Amygdala (tissue), 56 donors: ENCODE data around the gene RPS6KA2.

Experiments used
- DNase-seq, 56 donors: peaks; one replicate each; lab custom pipeline; 2025; lab: John Stamatoyannopoulos, UW

Gene RPS6KA2

GRCh38 chr6:166580076-166581050 lies 46.7 kb downstream of the RPS6KA2 start:
- DNase-seq, result no peak

- no peak for DNase-seq
Observed at GRCh38 chr6:166579237-166579850, 47.7 kb downstream of the RPS6KA2 start.

GRCh38 chr6:166578536-166579236 lies 48.4 kb downstream of the RPS6KA2 start:
- DNase-seq, result no peak

- peak in 6 of 56 donors; percentile 35 to 55 (median 40) for DNase-seq
Observed at GRCh38 chr6:166575205-166575604, 51.8 kb downstream of the RPS6KA2 start.

- DNase-seq, result no peak
Observed at GRCh38 chr6:166573511-166574216, 53.4 kb downstream of the RPS6KA2 start.

GRCh38 chr6:166572370-166573261 lies 54.4 kb downstream of the RPS6KA2 start:
- no peak for DNase-seq

GRCh38 chr6:166570929-166571713 lies 55.9 kb downstream of the RPS6KA2 start:
- DNase-seq, result no peak

- no peak for DNase-seq
Observed at GRCh38 chr6:166569206-166569605, 57.8 kb downstream of the RPS6KA2 start.

- DNase-seq, result no peak
Observed at GRCh38 chr6:166567813-166568212, 59.2 kb downstream of the RPS6KA2 start.

GRCh38 chr6:166567107-166567506 lies 59.9 kb downstream of the RPS6KA2 start:
- no peak for DNase-seq

GRCh38 chr6:166566026-166567011 lies 60.7 kb downstream of the RPS6KA2 start:
- DNase-seq, result no peak

GRCh38 chr6:166565084-166565967 lies 61.7 kb downstream of the RPS6KA2 start:
- DNase-seq, result no peak

- no peak for DNase-seq
Observed at GRCh38 chr6:166563805-166564204, 63.2 kb downstream of the RPS6KA2 start.

GRCh38 chr6:166563200-166563599 lies 63.9 kb downstream of the RPS6KA2 start:
- no peak for DNase-seq

GRCh38 chr6:166562726-166563125 lies 64.3 kb downstream of the RPS6KA2 start:
- no peak for DNase-seq

GRCh38 chr6:166561771-166562359 lies 65.2 kb downstream of the RPS6KA2 start:
- no peak for DNase-seq
